Thoracic aorta endothelial cell (primary cell): Measurements from ENCODE around the gene FTHL17. TPM values are rescaled to one million over a fixed set of nuclear protein-coding genes. Genes with fewer than 3 reads are reported as not detected.

Experiments
- total RNA-seq: library from RNA; depleted of rRNA; stranded (reverse); fragments of >200 nt; gene quantifications from 2 replicates; pipeline ENCODE4 v1.2.3, GENCODE V29; 2012

The FTHL17 gene
- total RNA-seq: not detected in 2 replicates

DNA sequence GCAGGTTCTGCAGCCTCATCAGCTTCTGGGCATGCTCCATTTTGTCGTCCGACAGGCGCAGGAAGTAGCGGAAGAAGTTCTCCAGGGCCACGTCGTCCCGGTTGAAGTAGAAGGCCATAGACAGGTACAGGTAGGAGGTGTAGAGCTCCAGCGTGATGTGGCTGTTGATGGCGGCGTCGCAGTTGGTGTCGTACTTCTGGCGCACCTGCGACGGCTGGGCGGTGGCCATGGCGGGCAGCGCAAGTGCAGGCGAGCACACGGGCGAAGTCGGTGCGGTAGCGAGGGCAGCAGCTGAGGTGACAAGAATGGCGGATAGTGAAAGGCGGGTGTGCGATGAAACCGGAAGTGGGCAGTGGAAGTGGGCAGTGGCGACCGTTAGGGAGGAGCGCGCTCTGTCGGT is at the start of gene FTHL17:
Gene FTHL17 (minus strand): TSS at position 317 of the 400 bp plus-strand sequence. CDS start 88 bp downstream, at position 229.

Other genes with a start within 250 kb of the FTHL17 start
- gene TAB3, start 182.8 kb downstream of the FTHL17 start, total RNA-seq: 19.7 and 23.3 TPM in 2 replicates